B cell (primary cell): ENCODE data around the gene NPC2. TPM values are rescaled to one million over a fixed set of nuclear protein-coding genes. Genes with fewer than 3 reads are reported as not detected.

Experiments used
- ATAC-seq: fragments of 200-7000 bp; cut with Tn5 transposase; one replicate; pipeline ENCODE4 v1.10.0; 2021; ENCODE audit warnings: low read depth, mild to moderate bottlenecking, moderate number of reproducible peaks, moderate library complexity
- CTCF ChIA-PET: fragments of 350-600 bp; sonication (Branson Sonifier 250); formaldehyde crosslinking; loops from one replicate; lab custom pipeline; 2021; ENCODE audit warnings: antibody characterized with exemption, inconsistent platforms; lab: Charles Lee
- POLR2A ChIA-PET: fragments of 350-600 bp; sonication (Branson Sonifier 250); formaldehyde crosslinking; loops from one replicate; lab custom pipeline; 2021; ENCODE audit warnings: antibody characterized with exemption; lab: Charles Lee
- DNase-seq: peaks from one replicate; pipeline ENCODE4 v3.0.0; 2013
- H2AFZ ChIP-seq: 2 replicates; pipeline ENCODE4 v1.6.1; 2012; ENCODE audit warnings: mild to moderate bottlenecking, low read depth, low read length; ENCODE audit not compliant: insufficient read depth, poor library complexity, severe bottlenecking
- H3K27ac ChIP-seq, 2 donors: 1 replicate in 1 of 2; 2 replicates in 1 of 2; pipeline ENCODE4 v1.5.1; 2012 to 2013; ENCODE audit warnings: low read length in 2 of 2, mild to moderate bottlenecking in 2 of 2, moderate library complexity in 1 of 2
- H3K27me3 ChIP-seq, 4 experiments: fragments of 200-600 bp in 1 of 4; sonication (generic) in 1 of 4; replicated peaks in 1 of 4; 1 replicate in 2 of 4; 2 replicates in 2 of 4; pipeline versions ENCODE4 v1.6.1 to v1.7.0; 2013 to 2016; ENCODE audit warnings: low read length in 3 of 4, mild to moderate bottlenecking in 2 of 4, mixed read lengths in 1 of 4, moderate library complexity in 1 of 4; ENCODE audit not compliant: insufficient read depth in 4 of 4, control insufficient read depth in 3 of 4; ENCODE audit errors: control extremely low read depth in 1 of 4
- H3K36me3 ChIP-seq, 2 experiments: replicated peaks in 1 of 2; 1 replicate in 1 of 2; 2 replicates in 1 of 2; pipeline versions ENCODE4 v1.6.1 to v1.7.1; 2013; ENCODE audit warnings: low read length in 1 of 2; ENCODE audit not compliant: insufficient read depth in 2 of 2, control insufficient read depth in 1 of 2; ENCODE audit errors: control extremely low read depth in 1 of 2, extremely low read depth in 1 of 2
- H3K4me1 ChIP-seq, 2 donors: fragments of 200-600 bp in 1 of 2; sonication (generic) in 1 of 2; 1 replicate in 1 of 2; 2 replicates in 1 of 2; pipeline versions ENCODE4 v1.5.1 to v1.6.1; 2013 to 2017; ENCODE audit warnings: low read length in 2 of 2; ENCODE audit not compliant: control insufficient read depth in 2 of 2, insufficient read depth in 2 of 2
- H3K4me2 ChIP-seq: replicated peaks from 2 replicates; pipeline ENCODE3; 2012; ENCODE audit warnings: mild to moderate bottlenecking, low read depth, low read length; ENCODE audit not compliant: poor library complexity, severe bottlenecking
- H3K4me3 ChIP-seq, 5 experiments: fragments of 200-600 bp in 1 of 5; sonication (generic) in 1 of 5; 1 replicate in 3 of 5; 2 replicates in 2 of 5; pipeline versions ENCODE4 v1.5.1 to v1.7.0; 2011 to 2016; ENCODE audit warnings: low read length in 4 of 5, mild to moderate bottlenecking in 4 of 5, low read depth in 2 of 5, control low read depth in 1 of 5, moderate library complexity in 1 of 5; ENCODE audit not compliant: insufficient read depth in 1 of 5; ENCODE audit errors: control extremely low read depth in 1 of 5, extremely low read depth in 1 of 5
- H3K79me2 ChIP-seq: fragments of 200-600 bp; sonication (generic); one replicate; pipeline ENCODE4 v1.6.0; 2016; ENCODE audit warnings: low read length; ENCODE audit not compliant: control insufficient read depth, insufficient read depth
- H3K9ac ChIP-seq: fragments of 200-600 bp; sonication (generic); 2 replicates; pipeline ENCODE4 v1.6.1; 2017; ENCODE audit warnings: mild to moderate bottlenecking, low read length, moderate library complexity
- H3K9me3 ChIP-seq, 3 donors: one replicate each; pipeline versions ENCODE4 v1.6.1 to v1.7.1; 2013; ENCODE audit warnings: low read length in 2 of 3; ENCODE audit not compliant: control insufficient read depth in 2 of 3, insufficient read depth in 1 of 3; ENCODE audit errors: control extremely low read depth in 1 of 3
- H4K20me1 ChIP-seq: 2 replicates; pipeline ENCODE4 v1.6.0; 2012; ENCODE audit warnings: mild to moderate bottlenecking, low read length; ENCODE audit not compliant: insufficient read depth, control insufficient read depth, poor library complexity, severe bottlenecking
- H3K27ac Mint-ChIP-seq: one replicate; pipeline ENCODE4 v1.8.0; 2021; ENCODE audit warnings: mixed read lengths
- H3K27me3 Mint-ChIP-seq: one replicate; pipeline ENCODE4 v1.8.0; 2021; ENCODE audit warnings: mixed read lengths
- H3K4me1 Mint-ChIP-seq: one replicate; pipeline ENCODE4 v1.8.0; 2021; ENCODE audit warnings: mixed read lengths
- H3K4me3 Mint-ChIP-seq: one replicate; pipeline ENCODE4 v1.8.0; 2021; ENCODE audit warnings: mixed read lengths
- H3K9me3 Mint-ChIP-seq: one replicate; pipeline ENCODE4 v1.8.0; 2022; ENCODE audit warnings: mixed read lengths; ENCODE audit not compliant: insufficient read depth
- EZH2 ChIP-seq: IDR thresholded peaks from 2 replicates; pipeline ENCODE4 v1.6.1; 2012; ENCODE audit warnings: borderline replicate concordance, low read depth, mild to moderate bottlenecking, moderate library complexity, low read length; ENCODE audit not compliant: insufficient read depth, poor library complexity, severe bottlenecking
- WGBS: methylation state at CpG from one replicate; pipeline ENCODE4 v1.1.5; 2013; ENCODE audit warnings: missing lambda C conversion rate; ENCODE audit not compliant: insufficient coverage; 5-methylcytosine and 5-hydroxymethylcytosine counted together
- intact Hi-C: fragments of 100-400 bp; cut with micrococcal nuclease; formaldehyde crosslinking; loops from one replicate; pipeline ENCODE4 v1.10.0; 2022
- polyA plus RNA-seq: library from polyadenylated mRNA; depleted of rRNA; stranded (reverse); fragments of >200 nt; gene quantifications from 2 replicates; pipeline ENCODE4 v1.2.3, GENCODE V29; 2012
- total RNA-seq, 2 donors: library from RNA; stranded (reverse); fragments of 120-200 nt in 1 of 2; gene quantifications; 1 replicate in 1 of 2; 2 replicates in 1 of 2; pipeline versions ENCODE4 v1.2.3 to v1.2.4, GENCODE V29; 2013 to 2022
- TF ChIP-seq, protein P1 (sequence below): fragments of 200-600 bp; IDR thresholded peaks from one replicate; pipeline ENCODE4 v1.8.0; 2022; ENCODE audit warnings: antibody characterized with exemption, mild to moderate bottlenecking

The NPC2 gene
- total and polyA plus RNA-seq, 2 donors (not counting 1 experiment from before 2014, with no cell fraction given): 93.8 to 154 TPM

DNA sequence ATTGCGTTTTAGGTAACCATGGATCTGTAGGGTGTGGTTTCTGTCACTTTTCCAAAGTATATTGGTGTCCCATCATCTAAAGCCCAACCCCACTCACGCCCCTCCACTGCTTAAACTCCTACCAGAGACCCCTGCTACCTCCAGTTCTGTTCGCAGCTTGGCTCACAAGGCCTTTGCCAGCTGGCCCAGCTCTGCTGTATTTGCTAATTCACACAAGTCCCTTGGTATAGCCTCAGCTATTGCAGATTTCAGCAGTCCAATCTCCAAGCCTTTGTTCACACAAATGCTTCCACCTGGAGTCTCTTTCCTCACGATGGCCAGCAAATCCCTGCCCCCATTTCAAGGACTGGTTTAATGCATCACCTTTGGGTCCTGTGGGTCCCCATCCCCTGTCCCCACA is 24.6 kb upstream of the NPC2 start:
- peaks cover 0 to 13% (median 2%) of the 10 kb centered on the region in 4 experiments for H3K27me3 ChIP-seq
- 84% methylated on average over 3 of the region's 4 CpGs for WGBS
- H3K4me1 ChIP-seq: peaks cover 6 to 7% of the 10 kb centered on the region in 2 donors
- DNase-seq (no peak), ATAC-seq (no peak)
- no peak overlapping the region for H3K4me2 ChIP-seq
- no peak overlapping the region for H2AFZ ChIP-seq
- no peaks in the 10 kb centered on the region for H3K9me3 ChIP-seq
- intact Hi-C loops: no loop called here
- ChIA-PET POLR2A (no interaction called here), CTCF (no interaction called here)
- peaks cover 28% of the 10 kb centered on the region for H3K27me3 Mint-ChIP-seq
- H3K36me3 ChIP-seq: no peaks in the 10 kb centered on the region
- no peak for TF ChIP-seq EZH2
- TF ChIP-seq, protein P1, sequence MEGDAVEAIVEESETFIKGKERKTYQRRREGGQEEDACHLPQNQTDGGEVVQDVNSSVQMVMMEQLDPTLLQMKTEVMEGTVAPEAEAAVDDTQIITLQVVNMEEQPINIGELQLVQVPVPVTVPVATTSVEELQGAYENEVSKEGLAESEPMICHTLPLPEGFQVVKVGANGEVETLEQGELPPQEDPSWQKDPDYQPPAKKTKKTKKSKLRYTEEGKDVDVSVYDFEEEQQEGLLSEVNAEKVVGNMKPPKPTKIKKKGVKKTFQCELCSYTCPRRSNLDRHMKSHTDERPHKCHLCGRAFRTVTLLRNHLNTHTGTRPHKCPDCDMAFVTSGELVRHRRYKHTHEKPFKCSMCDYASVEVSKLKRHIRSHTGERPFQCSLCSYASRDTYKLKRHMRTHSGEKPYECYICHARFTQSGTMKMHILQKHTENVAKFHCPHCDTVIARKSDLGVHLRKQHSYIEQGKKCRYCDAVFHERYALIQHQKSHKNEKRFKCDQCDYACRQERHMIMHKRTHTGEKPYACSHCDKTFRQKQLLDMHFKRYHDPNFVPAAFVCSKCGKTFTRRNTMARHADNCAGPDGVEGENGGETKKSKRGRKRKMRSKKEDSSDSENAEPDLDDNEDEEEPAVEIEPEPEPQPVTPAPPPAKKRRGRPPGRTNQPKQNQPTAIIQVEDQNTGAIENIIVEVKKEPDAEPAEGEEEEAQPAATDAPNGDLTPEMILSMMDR: no peak
- H3K4me3 ChIP-seq: no peak overlapping the region
- no peak overlapping the region for H3K27ac ChIP-seq
- H3K4me3 Mint-ChIP-seq: no peak overlapping the region
- no peaks in the 10 kb centered on the region for H3K9me3 Mint-ChIP-seq
- no peak overlapping the region for H3K9ac ChIP-seq
- H4K20me1 ChIP-seq: no peaks in the 10 kb centered on the region
- H3K27ac Mint-ChIP-seq: no peak overlapping the region
- peaks cover 7% of the 10 kb centered on the region for H3K4me1 Mint-ChIP-seq
- H3K79me2 ChIP-seq: no peaks in the 10 kb centered on the region

DNA sequence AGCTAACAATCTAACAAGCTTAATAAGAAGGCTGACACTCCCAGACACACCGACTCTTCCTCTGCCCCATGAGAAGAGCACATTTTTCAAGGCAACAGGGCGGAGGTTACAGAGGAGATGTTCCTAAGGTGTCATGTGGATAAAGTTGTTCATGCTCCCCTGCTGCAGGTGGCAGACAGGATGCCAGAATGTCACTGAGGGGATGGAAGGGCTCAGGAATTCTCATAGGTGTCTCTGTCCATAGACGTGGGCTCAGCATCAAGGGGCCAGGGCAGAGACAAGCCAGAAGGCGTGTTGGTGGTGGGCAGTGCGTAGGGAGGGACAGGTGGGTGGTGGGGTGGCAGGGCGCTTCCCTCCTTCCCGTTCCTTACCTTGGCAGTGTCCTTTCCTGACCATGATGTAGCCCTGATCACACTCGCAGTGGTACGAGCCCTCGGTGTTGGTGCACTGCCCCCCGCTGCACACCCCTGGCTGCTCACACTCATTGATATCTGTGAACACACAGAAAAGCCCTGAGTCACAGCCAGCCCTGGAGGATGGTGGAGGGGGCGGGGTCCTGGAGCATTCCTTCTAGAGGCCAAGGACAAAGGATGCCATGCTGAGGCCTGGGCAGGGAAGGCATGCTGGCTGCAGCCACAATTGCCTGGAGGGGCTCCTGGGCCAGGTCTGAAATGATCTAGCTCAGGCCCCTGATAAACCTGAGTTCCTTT is 23.5 kb upstream of the NPC2 start:
- ATAC-seq: no peak
- intact Hi-C loops: no loop called here
- POLR2A ChIA-PET: no interaction called here
- TF ChIP-seq, protein P1: no peak
- no peak for TF ChIP-seq EZH2
- no peak overlapping the region for H3K27ac Mint-ChIP-seq
- Histone ChIP-seq H3K4me2 (no peak overlapping the region), H3K4me3 (no peak overlapping the region), H2AFZ (no peak overlapping the region), H3K27ac (no peak overlapping the region), H3K9ac (no peak overlapping the region), H3K9me3 (no peaks in the 10 kb centered on the region), H3K27me3 (peaks cover 0 to 16% (median 2%) of the 10 kb centered on the region in 4 experiments), H3K4me1 (peaks cover 6 to 7% of the 10 kb centered on the region in 2 donors), H3K79me2 (no peaks in the 10 kb centered on the region), H3K36me3 (no peaks in the 10 kb centered on the region), H4K20me1 (no peaks in the 10 kb centered on the region)
- no peak overlapping the region for H3K4me3 Mint-ChIP-seq
- CTCF ChIA-PET: interaction anchor here (1.0 kb wide), 1 partner anchor 9 kb away, joined by 3 read pairs; no protein-coding TSS in a partner anchor
- peaks cover 7% of the 10 kb centered on the region for H3K4me1 Mint-ChIP-seq
- H3K9me3 Mint-ChIP-seq: no peaks in the 10 kb centered on the region
- DNase-seq: no peak
- 95% methylated on average over 9 of the region's 12 CpGs for WGBS
- peaks cover 33% of the 10 kb centered on the region for H3K27me3 Mint-ChIP-seq
